DND-41 (cell line): Measurements from ENCODE around the gene WBP1L.

ENCODE experiments used
- ATAC-seq: fragments of 200-7000 bp; cut with Tn5 transposase; 3 replicates; pipeline ENCODE4 v1.9.1; 2021; ENCODE audit warnings: low read depth; ENCODE audit not compliant: insufficient read depth
- DNase-seq: peaks from one replicate; pipeline ENCODE4 v3.0.0-alpha.2; 2020
- H2AFZ ChIP-seq: 2 replicates; pipeline ENCODE4 v1.6.0; 2012; ENCODE audit warnings: low read depth, low read length
- H3K27ac ChIP-seq: 2 replicates; pipeline ENCODE4 v1.5.1; 2012; ENCODE audit warnings: low read length, inconsistent platforms
- H3K27me3 ChIP-seq: fragments of 200-600 bp; sonication (generic); 2 replicates; pipeline ENCODE4 v1.6.0; 2012; ENCODE audit warnings: low read length, mild to moderate bottlenecking, inconsistent platforms; ENCODE audit not compliant: insufficient read depth, poor library complexity
- H3K36me3 ChIP-seq: 2 replicates; pipeline ENCODE4 v1.5.1; 2012; ENCODE audit warnings: low read length, inconsistent platforms; ENCODE audit not compliant: insufficient read depth
- H3K4me1 ChIP-seq: 2 replicates; pipeline ENCODE4 v1.5.1; 2012; ENCODE audit warnings: mild to moderate bottlenecking, low read length; ENCODE audit not compliant: insufficient read depth
- H3K4me2 ChIP-seq: 2 replicates; pipeline ENCODE4 v1.6.0; 2012; ENCODE audit warnings: mild to moderate bottlenecking, moderate library complexity, low read length, inconsistent platforms; ENCODE audit not compliant: insufficient read depth
- H3K4me3 ChIP-seq, 2 experiments: fragments of 200-600 bp in 1 of 2; shearing (Covaris generic) in 1 of 2; 2 replicates each; pipeline ENCODE4 v1.5.1; 2012 to 2016; ENCODE audit warnings: inconsistent platforms in 2 of 2, low read length in 2 of 2, mild to moderate bottlenecking in 2 of 2, low read depth in 1 of 2, moderate library complexity in 1 of 2
- H3K79me2 ChIP-seq: 2 replicates; pipeline ENCODE4 v1.6.0; 2012; ENCODE audit warnings: low read length, inconsistent platforms; ENCODE audit not compliant: insufficient read depth
- H3K9ac ChIP-seq: 2 replicates; pipeline ENCODE4 v1.6.0; 2012; ENCODE audit warnings: low read depth, mild to moderate bottlenecking, inconsistent platforms, low read length, moderate library complexity
- H3K9me3 ChIP-seq: 2 replicates; pipeline ENCODE4 v1.5.1; 2012; ENCODE audit warnings: low read length, moderate library complexity, mild to moderate bottlenecking, inconsistent platforms; ENCODE audit not compliant: insufficient read depth, severe bottlenecking
- H4K20me1 ChIP-seq: 2 replicates; pipeline ENCODE4 v1.6.0; 2012; ENCODE audit warnings: low read length; ENCODE audit not compliant: insufficient read depth
- EZH2 ChIP-seq: IDR thresholded peaks from 3 replicates; pipeline ENCODE4 v1.6.1; 2012; ENCODE audit warnings: borderline replicate concordance, low read depth, mild to moderate bottlenecking, moderate library complexity, low read length, inconsistent platforms; ENCODE audit not compliant: severe bottlenecking
- TF ChIP-seq, protein P1 (sequence below): IDR thresholded peaks from 2 replicates; pipeline ENCODE4 v1.5.1; 2012; ENCODE audit warnings: borderline replicate concordance, low read length, moderate library complexity, mild to moderate bottlenecking; ENCODE audit not compliant: poor library complexity, severe bottlenecking; ENCODE audit errors: extremely low read depth

The WBP1L gene

GRCh38 chr10:102856758-102857424 lies 113.1 kb downstream of the WBP1L start:
- no peak for TF ChIP-seq EZH2
- TF ChIP-seq, protein P1, sequence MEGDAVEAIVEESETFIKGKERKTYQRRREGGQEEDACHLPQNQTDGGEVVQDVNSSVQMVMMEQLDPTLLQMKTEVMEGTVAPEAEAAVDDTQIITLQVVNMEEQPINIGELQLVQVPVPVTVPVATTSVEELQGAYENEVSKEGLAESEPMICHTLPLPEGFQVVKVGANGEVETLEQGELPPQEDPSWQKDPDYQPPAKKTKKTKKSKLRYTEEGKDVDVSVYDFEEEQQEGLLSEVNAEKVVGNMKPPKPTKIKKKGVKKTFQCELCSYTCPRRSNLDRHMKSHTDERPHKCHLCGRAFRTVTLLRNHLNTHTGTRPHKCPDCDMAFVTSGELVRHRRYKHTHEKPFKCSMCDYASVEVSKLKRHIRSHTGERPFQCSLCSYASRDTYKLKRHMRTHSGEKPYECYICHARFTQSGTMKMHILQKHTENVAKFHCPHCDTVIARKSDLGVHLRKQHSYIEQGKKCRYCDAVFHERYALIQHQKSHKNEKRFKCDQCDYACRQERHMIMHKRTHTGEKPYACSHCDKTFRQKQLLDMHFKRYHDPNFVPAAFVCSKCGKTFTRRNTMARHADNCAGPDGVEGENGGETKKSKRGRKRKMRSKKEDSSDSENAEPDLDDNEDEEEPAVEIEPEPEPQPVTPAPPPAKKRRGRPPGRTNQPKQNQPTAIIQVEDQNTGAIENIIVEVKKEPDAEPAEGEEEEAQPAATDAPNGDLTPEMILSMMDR = no peak
- ATAC-seq (no peak), DNase-seq (no peak)
- H3K4me1 ChIP-seq = peaks cover 20% of the 10 kb centered on the region
- no peaks in the 10 kb centered on the region for H3K27me3 ChIP-seq
- H3K4me2 ChIP-seq = no peak overlapping the region
- no peak overlapping the region for H3K9ac ChIP-seq
- H2AFZ ChIP-seq = no peak overlapping the region
- H3K9me3 ChIP-seq = no peaks in the 10 kb centered on the region
- peaks cover 15% of the 10 kb centered on the region for H3K79me2 ChIP-seq
- 0 out of 2 replicates have a peak, but pooled peaks cover 3% of the 10 kb centered on the region for H3K36me3 ChIP-seq
- H3K27ac ChIP-seq = no peak overlapping the region
- no peak overlapping the region for H3K4me3 ChIP-seq
- no peaks in the 10 kb centered on the region for H4K20me1 ChIP-seq

DNA sequence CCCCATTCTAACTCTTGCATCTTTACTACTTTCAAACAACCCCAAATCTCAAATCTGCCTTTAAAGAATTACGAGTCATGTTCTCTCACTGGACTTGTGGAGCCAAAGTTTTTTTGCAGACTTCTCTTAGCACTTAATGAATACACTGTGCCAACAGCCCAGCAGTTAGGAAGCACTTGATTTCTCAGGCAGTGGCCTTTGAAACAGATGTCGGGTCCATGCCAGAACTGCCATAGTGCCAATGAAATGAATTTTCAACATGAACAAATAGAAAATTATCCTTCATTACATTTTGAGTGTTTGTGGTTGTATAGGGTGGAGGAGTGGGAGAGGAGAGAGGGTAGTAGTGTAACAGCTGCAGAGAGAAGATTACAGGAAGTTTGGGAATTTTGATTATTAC lies 116.2 kb downstream of the WBP1L start:
- no peak for ATAC-seq
- no peak overlapping the region for H3K4me3 ChIP-seq
- H3K4me1 ChIP-seq = peaks cover 12% of the 10 kb centered on the region
- TF ChIP-seq, protein P1 = no peak
- no peak for TF ChIP-seq EZH2
- peaks cover 12% of the 10 kb centered on the region; the same call in 1 of the 2 replicates for H3K79me2 ChIP-seq
- no peaks in the 10 kb centered on the region for H4K20me1 ChIP-seq
- H2AFZ ChIP-seq = no peak overlapping the region
- no peak overlapping the region for H3K27ac ChIP-seq
- no peak for DNase-seq
- H3K9me3 ChIP-seq = no peaks in the 10 kb centered on the region
- H3K4me2 ChIP-seq = no peak overlapping the region
- H3K36me3 ChIP-seq = peaks cover 12% of the 10 kb centered on the region; the same call in 1 of the 2 replicates
- H3K9ac ChIP-seq = no peak overlapping the region
- no peaks in the 10 kb centered on the region for H3K27me3 ChIP-seq

GRCh38 chr10:102863660-102864059 lies 119.9 kb downstream of the WBP1L start:
- no peaks in the 10 kb centered on the region for H4K20me1 ChIP-seq
- TF ChIP-seq, protein P1 = no peak
- no peak for TF ChIP-seq EZH2
- no peak for DNase-seq
- H3K9ac ChIP-seq = no peak overlapping the region
- ATAC-seq = no peak
- H3K79me2 ChIP-seq = no peaks in the 10 kb centered on the region
- H3K27ac ChIP-seq = no peak overlapping the region
- H3K4me2 ChIP-seq = no peak overlapping the region
- H3K4me3 ChIP-seq = no peak overlapping the region
- H3K4me1 ChIP-seq = no peaks in the 10 kb centered on the region
- no peak overlapping the region for H2AFZ ChIP-seq
- no peaks in the 10 kb centered on the region for H3K9me3 ChIP-seq
- peaks cover 12% of the 10 kb centered on the region; the same call in 1 of the 2 replicates for H3K36me3 ChIP-seq
- H3K27me3 ChIP-seq = no peaks in the 10 kb centered on the region
